Endometrial microvascular endothelial cells (primary cell): ENCODE measurements around the gene ENOSF1. TPM values are rescaled to one million over a fixed set of nuclear protein-coding genes. Genes with fewer than 3 reads are reported as not detected.
"Not testable (repeated sequence)": the region's sequence is repeated elsewhere in the genome, so short reads cannot be mapped to it uniquely, and the experiment has no call there.

Experiments
- in situ Hi-C: cut with HindIII; loops from 2 replicates; pipeline ENCODE4 v1.10.0; 2017; ENCODE audit warnings: low sequenced_read_pairs, low pct_unique_long_range_greater_than_20kb; ENCODE audit errors: inconsistent ontology term
- total RNA-seq: library from RNA; depleted of rRNA; stranded (reverse); fragments of >200 nt; gene quantifications from one replicate; pipeline ENCODE4 v1.2.3, GENCODE V29; 2015; ENCODE audit errors: inconsistent ontology term

ENOSF1 gene
- 27.4 TPM for total RNA-seq

- in situ Hi-C loops: no loop called here
Observed at GRCh38 chr18:712401-713134, at the start of gene ENOSF1. Gene ENOSF1, minus strand, starts transcription at chr18:712630. Its CDS starts 43 bp downstream, at chr18:712587.

- in situ Hi-C loops: not testable (repeated sequence)
Observed at GRCh38 chr18:759864-760263, 47.4 kb upstream of the ENOSF1 start.

- in situ Hi-C loops: no loop called here
Observed at GRCh38 chr18:755506-755905, 43.1 kb upstream of the ENOSF1 start.

DNA sequence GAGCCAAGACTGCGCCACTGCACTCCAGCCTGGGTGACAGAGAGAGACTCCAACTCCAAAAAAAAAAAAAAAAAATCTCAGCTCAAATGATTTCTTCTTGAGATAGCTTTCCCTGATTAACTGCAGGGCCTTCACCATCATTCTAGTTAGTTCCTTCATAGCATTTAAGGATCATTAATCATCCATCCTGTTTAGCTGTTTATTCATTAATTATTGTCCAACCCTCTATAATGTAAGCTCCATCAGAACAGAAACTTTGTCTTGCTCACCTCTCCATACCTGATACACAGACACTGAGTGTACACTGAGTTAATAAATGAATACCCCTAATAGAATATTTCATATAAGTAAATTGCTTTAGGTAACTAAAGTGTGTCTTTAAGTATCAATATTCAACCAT is 42.2 kb upstream of the ENOSF1 start:
- in situ Hi-C loops: no loop called here

DNA sequence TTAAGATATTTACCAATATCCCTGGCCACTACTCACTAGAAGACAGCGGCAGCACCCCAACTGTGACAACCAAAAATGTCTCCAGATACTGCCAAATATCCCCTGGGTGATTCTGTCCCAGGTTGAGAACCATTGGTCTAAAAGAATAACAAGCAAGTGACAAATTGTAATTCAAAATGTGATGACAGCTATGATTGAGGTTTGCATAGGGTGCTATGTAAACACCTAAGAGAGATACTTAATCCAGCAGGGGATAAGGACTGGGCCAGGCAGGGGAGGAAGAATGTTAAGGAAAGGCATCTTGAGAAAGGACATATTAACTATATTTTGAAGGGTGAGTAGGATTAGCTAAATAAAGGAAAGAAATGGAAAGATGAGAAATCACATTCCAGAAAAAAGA is 38.0 kb upstream of the ENOSF1 start:
- in situ Hi-C loops: no loop called here

DNA sequence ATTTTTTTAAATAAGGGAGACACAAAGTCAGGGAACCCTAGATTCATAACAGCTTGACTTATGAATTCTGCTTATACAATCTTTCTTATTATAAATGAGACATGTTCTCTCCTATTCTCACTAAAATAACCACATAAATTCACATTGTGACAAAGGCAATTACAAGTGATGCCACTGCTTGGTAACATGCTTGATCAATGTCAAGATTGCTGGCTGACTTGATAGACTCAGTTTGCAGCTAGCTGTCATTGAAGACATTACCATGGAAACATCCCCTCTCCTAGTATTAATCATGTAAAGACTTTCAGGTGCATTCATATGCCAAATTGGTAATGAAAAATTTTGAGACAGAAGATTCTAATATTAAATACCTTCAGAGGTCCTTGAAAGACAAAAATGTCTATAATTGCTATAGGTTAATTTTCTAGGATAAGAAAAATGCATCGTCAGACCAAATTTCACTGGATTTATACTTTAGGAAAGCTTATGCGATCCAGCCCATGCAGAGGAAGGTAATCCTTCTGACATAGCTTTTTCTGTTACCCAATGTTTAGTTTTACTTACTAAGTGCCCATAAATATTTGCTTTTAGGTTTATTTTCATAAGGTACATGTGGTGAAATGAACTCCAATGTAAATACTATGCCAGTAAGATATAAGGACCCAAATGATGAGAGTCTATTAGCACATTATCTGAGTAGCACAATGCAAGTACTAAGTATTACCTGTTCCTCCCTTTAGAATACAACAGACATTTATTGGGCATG is 32.6 kb upstream of the ENOSF1 start:
- in situ Hi-C loops: loop anchor here (5.0 to 25.0 kb wide), 2 partner anchors 87 to 133 kb away; no protein-coding TSS in a partner anchor

- in situ Hi-C loops: loop anchor here (5.0 to 25.0 kb wide), 2 partner anchors 90 to 130 kb away; no protein-coding TSS in a partner anchor
Observed at GRCh38 chr18:741931-742512, 29.6 kb upstream of the ENOSF1 start.

DNA sequence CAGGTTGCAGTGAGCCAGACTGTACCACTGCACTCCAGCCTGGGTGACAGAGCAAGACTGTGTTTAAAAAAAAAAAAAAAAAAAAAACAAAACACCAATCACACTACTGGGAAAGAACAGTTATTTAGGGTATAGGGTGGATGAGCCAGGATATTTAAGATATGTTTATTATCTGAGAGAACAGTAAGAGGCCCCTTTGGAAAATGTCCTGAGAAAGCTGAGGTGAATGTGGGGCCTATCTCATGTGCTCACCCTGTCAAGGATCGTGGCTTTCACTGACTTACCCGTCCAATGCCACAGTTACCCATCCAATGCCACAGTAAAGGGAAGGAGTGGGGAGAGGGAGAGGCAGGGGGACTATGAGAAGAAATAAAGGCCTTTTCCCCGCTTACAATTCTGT is 19.9 kb upstream of the ENOSF1 start:
- in situ Hi-C loops: loop anchor here (25.0 kb wide), 1 partner anchor 120 kb away; no protein-coding TSS in a partner anchor

GRCh38 chr18:731185-731584 is 18.8 kb upstream of the ENOSF1 start:
- in situ Hi-C loops: loop anchor here (25.0 kb wide), 1 partner anchor 119 kb away; no protein-coding TSS in a partner anchor

GRCh38 chr18:730692-731091 is 18.3 kb upstream of the ENOSF1 start:
- in situ Hi-C loops: loop anchor here (25.0 kb wide), 1 partner anchor 118 kb away; no protein-coding TSS in a partner anchor

- in situ Hi-C loops: loop anchor here (25.0 kb wide), 1 partner anchor 118 kb away; no protein-coding TSS in a partner anchor
Observed at GRCh38 chr18:730120-730519, 17.7 kb upstream of the ENOSF1 start.

DNA sequence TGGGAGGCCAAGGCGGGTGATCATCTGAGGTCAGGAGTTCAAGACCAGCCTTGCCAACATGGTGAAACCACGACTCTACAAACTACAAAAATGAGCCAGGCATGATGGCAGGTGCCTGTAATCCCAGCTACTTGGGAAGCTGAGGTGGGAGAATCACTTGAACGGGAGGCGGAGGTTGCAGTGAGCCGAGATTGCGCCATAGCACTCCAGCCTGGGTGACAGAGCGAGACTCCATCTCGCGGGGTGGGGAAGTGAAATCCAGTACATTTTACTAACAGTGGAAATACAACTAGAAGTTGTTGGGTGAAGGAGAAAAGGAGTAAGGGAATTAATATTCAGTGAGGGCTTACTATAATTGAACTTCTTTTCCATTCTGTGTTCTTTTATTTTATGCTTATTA is 13.2 kb upstream of the ENOSF1 start:
- in situ Hi-C loops: loop anchor here (25.0 kb wide), 1 partner anchor 113 kb away; no protein-coding TSS in a partner anchor

DNA sequence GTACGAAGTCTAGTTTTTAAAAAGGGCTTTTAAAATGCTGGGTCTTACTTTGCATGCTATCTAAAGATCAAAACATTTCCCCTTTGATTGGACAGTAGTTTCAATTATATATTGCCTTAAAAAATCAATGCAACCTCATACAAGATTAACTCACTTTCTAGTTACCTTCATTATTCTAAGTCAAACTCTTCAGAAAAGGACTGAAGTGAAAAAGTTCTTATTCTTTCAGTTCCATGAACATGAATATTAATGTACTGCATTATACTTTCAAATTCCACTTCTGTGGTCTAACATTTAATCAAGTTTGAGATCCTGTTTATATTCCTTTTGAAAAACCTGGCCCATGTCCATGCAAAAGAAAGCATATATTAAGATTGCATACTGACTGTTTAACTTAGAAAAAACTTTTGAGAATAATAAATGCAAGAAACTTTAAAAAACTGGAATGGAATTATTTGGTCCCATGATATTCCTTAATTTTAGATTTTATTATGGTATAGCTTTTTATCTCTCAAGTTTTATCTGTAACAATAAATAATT is 11.2 kb upstream of the ENOSF1 start:
- in situ Hi-C loops: no loop called here

DNA sequence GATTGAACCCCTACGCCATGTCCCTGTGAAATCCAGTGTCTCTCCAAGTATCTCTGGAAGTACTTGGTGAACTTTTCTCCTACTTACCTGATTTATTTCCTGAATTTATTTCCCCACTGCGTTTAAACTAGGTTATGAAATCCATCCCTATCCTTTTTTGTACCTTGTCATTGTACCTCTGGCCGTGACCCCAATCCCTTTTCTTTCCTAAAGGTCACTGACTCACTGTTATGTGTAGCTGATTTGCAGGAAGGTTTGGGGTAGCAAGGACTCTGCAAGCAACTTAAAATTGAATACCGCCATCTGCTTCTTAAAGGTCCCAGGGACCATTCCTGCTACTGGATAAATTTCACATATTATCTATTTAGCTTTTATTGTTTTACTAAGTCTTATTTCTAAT is 4.6 kb upstream of the ENOSF1 start:
- in situ Hi-C loops: no loop called here

GRCh38 chr18:715626-716025 is 3.2 kb upstream of the ENOSF1 start:
- in situ Hi-C loops: no loop called here

DNA sequence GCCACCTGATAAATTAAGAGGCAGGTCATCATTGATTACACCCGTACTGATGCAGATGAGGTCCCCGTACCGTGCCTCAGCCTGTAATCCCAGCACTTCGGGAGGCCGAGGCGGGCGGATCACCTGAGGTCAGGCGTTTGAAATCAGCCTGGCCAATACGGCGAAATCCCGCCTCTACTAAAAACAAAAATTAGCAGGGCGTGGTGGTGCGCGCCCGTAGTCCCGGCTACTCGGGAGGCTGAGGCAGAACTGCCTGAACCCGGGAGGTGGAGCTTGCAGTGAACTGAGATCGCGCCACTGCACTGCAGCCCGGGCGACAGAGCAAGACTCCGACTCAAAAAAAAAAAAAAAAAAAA is 683 bp upstream of the ENOSF1 start:
- in situ Hi-C loops: no loop called here

DNA sequence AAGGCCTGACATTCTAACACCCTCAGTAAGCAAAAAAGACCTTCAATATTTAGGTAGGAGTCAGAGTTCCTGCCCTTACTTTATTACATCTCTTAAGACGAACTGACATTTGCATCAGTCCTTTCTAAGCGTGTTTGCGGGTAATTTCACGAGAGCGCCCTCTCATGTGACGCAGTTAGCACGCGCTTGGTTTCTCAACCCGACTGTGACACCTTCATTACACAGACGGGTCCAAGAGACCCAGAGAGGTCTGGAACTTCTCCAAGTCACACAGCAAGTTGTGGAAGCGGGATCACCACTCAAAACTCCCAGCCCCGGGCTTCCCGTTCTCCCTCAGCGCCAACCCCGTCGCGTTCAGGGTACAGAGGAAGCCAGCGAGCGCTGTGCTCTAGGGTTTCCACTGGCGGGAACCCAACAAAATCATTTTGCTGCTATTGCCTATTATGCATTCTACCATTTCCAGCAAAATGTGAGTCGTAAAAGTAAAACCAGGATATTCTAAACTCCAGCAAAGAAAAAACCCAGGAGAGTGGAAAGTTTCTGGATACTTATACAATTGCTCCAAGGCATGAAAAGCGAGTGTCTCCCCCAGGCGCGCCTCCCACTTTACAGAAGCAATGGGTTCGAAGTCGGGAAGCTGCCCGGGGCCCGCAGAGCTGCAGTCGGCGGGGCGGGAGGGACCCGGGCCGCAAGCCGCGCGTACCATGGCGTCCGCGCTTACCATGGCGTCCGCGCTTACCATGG is 601 bp downstream of the ENOSF1 start:
- in situ Hi-C loops: no loop called here

- in situ Hi-C loops: no loop called here
Observed at GRCh38 chr18:711310-711656, 1.1 kb downstream of the ENOSF1 start.
